ENCODE data around the gene NAIF1.

Gene NAIF1

DNA sequence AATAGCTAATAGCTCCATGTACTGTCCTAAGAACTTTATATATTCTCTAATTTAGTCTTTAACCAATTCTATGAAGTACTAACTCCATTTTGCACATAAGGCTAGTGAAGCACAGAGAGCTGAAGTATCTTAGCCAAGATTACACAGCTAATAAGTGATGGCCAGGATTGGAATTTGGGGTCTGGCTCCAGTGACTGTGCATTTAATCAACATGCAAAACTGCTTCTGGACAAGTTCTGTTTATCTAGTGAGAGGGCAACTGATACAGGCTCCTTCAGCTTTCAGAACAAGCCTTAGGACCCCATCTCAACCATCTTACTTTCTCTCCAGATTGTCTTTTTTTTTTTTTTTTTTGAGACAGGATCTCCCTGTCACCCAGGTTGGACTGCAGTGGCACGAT is 22.2 kb upstream of the NAIF1 start:
- TF ChIP-seq, protein P1, sequence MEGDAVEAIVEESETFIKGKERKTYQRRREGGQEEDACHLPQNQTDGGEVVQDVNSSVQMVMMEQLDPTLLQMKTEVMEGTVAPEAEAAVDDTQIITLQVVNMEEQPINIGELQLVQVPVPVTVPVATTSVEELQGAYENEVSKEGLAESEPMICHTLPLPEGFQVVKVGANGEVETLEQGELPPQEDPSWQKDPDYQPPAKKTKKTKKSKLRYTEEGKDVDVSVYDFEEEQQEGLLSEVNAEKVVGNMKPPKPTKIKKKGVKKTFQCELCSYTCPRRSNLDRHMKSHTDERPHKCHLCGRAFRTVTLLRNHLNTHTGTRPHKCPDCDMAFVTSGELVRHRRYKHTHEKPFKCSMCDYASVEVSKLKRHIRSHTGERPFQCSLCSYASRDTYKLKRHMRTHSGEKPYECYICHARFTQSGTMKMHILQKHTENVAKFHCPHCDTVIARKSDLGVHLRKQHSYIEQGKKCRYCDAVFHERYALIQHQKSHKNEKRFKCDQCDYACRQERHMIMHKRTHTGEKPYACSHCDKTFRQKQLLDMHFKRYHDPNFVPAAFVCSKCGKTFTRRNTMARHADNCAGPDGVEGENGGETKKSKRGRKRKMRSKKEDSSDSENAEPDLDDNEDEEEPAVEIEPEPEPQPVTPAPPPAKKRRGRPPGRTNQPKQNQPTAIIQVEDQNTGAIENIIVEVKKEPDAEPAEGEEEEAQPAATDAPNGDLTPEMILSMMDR (IDR thresholded peaks at IDR 0.05), result no peak
- Histone ChIP-seq H3K27ac (no peak overlapping the region), H3K4me3 (no peak overlapping the region)
- no peak for DNase-seq (ENCODE audit: low spot score)

- no peak overlapping the region for H3K27ac ChIP-seq
- TF ChIP-seq, protein P1 (IDR thresholded peaks at IDR 0.05), result no peak
- no peak overlapping the region for H3K4me3 ChIP-seq
- no peak for DNase-seq (ENCODE audit: low spot score)
These were observed 21.3 kb upstream of the NAIF1 start for GRCh38 chr9:128088253-128088945.

GRCh38 chr9:128087262-128087661 is 20.1 kb upstream of the NAIF1 start:
- TF ChIP-seq, protein P1 (IDR thresholded peaks at IDR 0.05), result no peak
- Histone ChIP-seq H3K27ac (no peak overlapping the region), H3K4me3 (no peak overlapping the region)
- no peak for DNase-seq (ENCODE audit: low spot score)

GRCh38 chr9:128085943-128086342 is 18.8 kb upstream of the NAIF1 start:
- DNase-seq (ENCODE audit: low spot score), result no peak
- no peak overlapping the region for H3K27ac ChIP-seq
- TF ChIP-seq, protein P1 (IDR thresholded peaks at IDR 0.05), result no peak

GRCh38 chr9:128084746-128085145 is 17.6 kb upstream of the NAIF1 start:
- Histone ChIP-seq H3K4me3 (no peak overlapping the region), H3K27ac (no peak overlapping the region)
- TF ChIP-seq, protein P1 (IDR thresholded peaks at IDR 0.05), result no peak
- DNase-seq (ENCODE audit: low spot score), result no peak

More at GRCh38 chr9:128085943-128086342, 18.8 kb upstream of the NAIF1 start:
- no peak overlapping the region for H3K4me3 ChIP-seq

DNA sequence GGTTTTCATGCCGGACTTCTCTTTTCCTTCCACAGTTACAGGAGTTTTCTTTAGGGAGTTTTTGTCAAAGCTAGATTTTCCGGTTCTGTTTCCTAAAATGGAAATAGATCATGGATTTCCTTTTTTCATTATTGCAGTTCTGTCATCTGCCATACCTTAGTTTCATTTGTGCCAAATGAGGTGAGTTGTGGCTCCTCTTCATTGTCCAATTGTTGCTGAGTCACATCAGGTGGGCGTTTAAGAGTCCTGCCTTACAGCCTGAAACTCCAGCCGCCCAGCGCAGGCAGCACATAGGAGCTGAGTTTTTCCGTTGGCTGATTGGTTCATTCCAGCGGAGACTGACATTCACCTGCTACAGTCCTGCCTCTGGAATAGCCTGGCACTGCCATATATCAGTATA is 15.0 kb upstream of the NAIF1 start:
- DNase-seq (ENCODE audit: low spot score), result no peak
- H3K4me3 ChIP-seq, result no peak overlapping the region
- H3K27ac ChIP-seq, result peak overlapping the region; percentile 14 to 36
- TF ChIP-seq, protein P1 (IDR thresholded peaks at IDR 0.05), result no peak

GRCh38 chr9:128081056-128081455 is 13.9 kb upstream of the NAIF1 start:
- TF ChIP-seq, protein P1 (IDR thresholded peaks at IDR 0.05), result no peak
- H3K4me3 ChIP-seq, result no peak overlapping the region
- H3K27ac ChIP-seq, result peak overlapping the region; percentile 36 to 69
- no peak for DNase-seq (ENCODE audit: low spot score)

Measured in coronary artery (tissue), 2 donors.